Karpas-422 (cell line): Measurements from ENCODE around the gene PCSK5. TPM values are rescaled to one million over a fixed set of nuclear protein-coding genes. Genes with fewer than 3 reads are reported as not detected.
"Not testable (repeated sequence)": the region's sequence is repeated elsewhere in the genome, so short reads cannot be mapped to it uniquely, and the experiment has no call there.

Experiments
- DNase-seq: peaks from one replicate; pipeline ENCODE4 v3.0.0-alpha.2; 2015
- H2AFZ ChIP-seq: fragments of 200-600 bp; sonication (generic); 2 replicates; pipeline ENCODE4 v1.6.1; 2014; ENCODE audit warnings: antibody characterized with exemption, low read length, mixed read lengths
- H3K27ac ChIP-seq: fragments of 200-600 bp; sonication (generic); 2 replicates; pipeline ENCODE4 v1.5.1; 2014; ENCODE audit warnings: mild to moderate bottlenecking, low read length, moderate library complexity
- H3K27me3 ChIP-seq: fragments of 200-600 bp; sonication (generic); 2 replicates; pipeline ENCODE4 v1.6.1; 2014; ENCODE audit warnings: low read length, mixed read lengths
- H3K36me3 ChIP-seq: fragments of 200-600 bp; sonication (generic); 2 replicates; pipeline ENCODE4 v1.6.1; 2014; ENCODE audit warnings: low read length, mixed read lengths; ENCODE audit not compliant: insufficient read depth
- H3K4me1 ChIP-seq: fragments of 200-600 bp; sonication (generic); 2 replicates; pipeline ENCODE4 v1.6.1; 2014; ENCODE audit warnings: mild to moderate bottlenecking, low read length, mixed read lengths
- H3K4me2 ChIP-seq: fragments of 200-600 bp; sonication (generic); 2 replicates; pipeline ENCODE4 v1.6.1; 2014; ENCODE audit warnings: low read length, low read depth, mild to moderate bottlenecking; ENCODE audit not compliant: poor library complexity, severe bottlenecking
- H3K4me3 ChIP-seq: fragments of 200-600 bp; sonication (generic); 2 replicates; pipeline ENCODE4 v1.5.1; 2014; ENCODE audit warnings: mild to moderate bottlenecking, antibody characterized with exemption, low read length, mixed read lengths
- H3K79me2 ChIP-seq: fragments of 200-600 bp; sonication (generic); 2 replicates; pipeline ENCODE4 v1.6.1; 2014; ENCODE audit warnings: mild to moderate bottlenecking, low read length, mixed read lengths
- H3K9ac ChIP-seq: fragments of 200-600 bp; sonication (generic); 2 replicates; pipeline ENCODE4 v1.6.0; 2014; ENCODE audit warnings: low read length
- H3K9me2 ChIP-seq: fragments of 200-600 bp; sonication (generic), shearing (Covaris generic); replicated peaks from 2 replicates; pipeline ENCODE4 v1.6.0; 2014; ENCODE audit warnings: mild to moderate bottlenecking, low read length, moderate library complexity; ENCODE audit not compliant: insufficient read depth
- H3K9me3 ChIP-seq: fragments of 300-700, 200-600 bp; sonication (generic); 2 replicates; pipeline ENCODE4 v1.6.1; 2014; ENCODE audit warnings: low read length, mixed read lengths
- H4K20me1 ChIP-seq: fragments of 200-600 bp; sonication (generic); 2 replicates; pipeline ENCODE4 v1.6.1; 2014; ENCODE audit warnings: mild to moderate bottlenecking, antibody characterized with exemption, low read length, low read depth; ENCODE audit not compliant: insufficient read depth
- total RNA-seq: library from RNA; depleted of rRNA; stranded (reverse); fragments of >200 nt; shearing (Covaris generic); gene quantifications from 2 replicates; pipeline ENCODE4 v1.2.3, GENCODE V29; 2014; ENCODE audit warnings: low replicate concordance

PCSK5 gene
- total RNA-seq, 1 experiment from 2014 or later = not detected

GRCh38 chr9:76292658-76293057 lies 402.2 kb downstream of the PCSK5 start:
- no peaks in the 10 kb centered on the region for H3K9me2 ChIP-seq
- H3K27ac ChIP-seq = no peak overlapping the region
- no peak for DNase-seq
- no peaks in the 10 kb centered on the region for H3K4me1 ChIP-seq
- no peak overlapping the region for H2AFZ ChIP-seq
- no peaks in the 10 kb centered on the region for H3K27me3 ChIP-seq
- H3K9me3 ChIP-seq = no peaks in the 10 kb centered on the region
- H3K9ac ChIP-seq = no peak overlapping the region
- no peak overlapping the region for H3K4me3 ChIP-seq
- no peaks in the 10 kb centered on the region for H3K36me3 ChIP-seq
- H3K79me2 ChIP-seq = no peaks in the 10 kb centered on the region
- no peak overlapping the region for H3K4me2 ChIP-seq
- no peaks in the 10 kb centered on the region for H4K20me1 ChIP-seq

GRCh38 chr9:76294301-76294700 lies 403.8 kb downstream of the PCSK5 start:
- Histone ChIP-seq H3K36me3 (no peaks in the 10 kb centered on the region), H3K9me3 (no peaks in the 10 kb centered on the region), H3K4me1 (no peaks in the 10 kb centered on the region), H3K9me2 (no peaks in the 10 kb centered on the region), H3K27ac (no peak overlapping the region), H3K4me3 (no peak overlapping the region), H4K20me1 (no peaks in the 10 kb centered on the region), H2AFZ (no peak overlapping the region), H3K27me3 (no peaks in the 10 kb centered on the region), H3K9ac (no peak overlapping the region), H3K4me2 (no peak overlapping the region), H3K79me2 (no peaks in the 10 kb centered on the region)
- DNase-seq = no peak

DNA sequence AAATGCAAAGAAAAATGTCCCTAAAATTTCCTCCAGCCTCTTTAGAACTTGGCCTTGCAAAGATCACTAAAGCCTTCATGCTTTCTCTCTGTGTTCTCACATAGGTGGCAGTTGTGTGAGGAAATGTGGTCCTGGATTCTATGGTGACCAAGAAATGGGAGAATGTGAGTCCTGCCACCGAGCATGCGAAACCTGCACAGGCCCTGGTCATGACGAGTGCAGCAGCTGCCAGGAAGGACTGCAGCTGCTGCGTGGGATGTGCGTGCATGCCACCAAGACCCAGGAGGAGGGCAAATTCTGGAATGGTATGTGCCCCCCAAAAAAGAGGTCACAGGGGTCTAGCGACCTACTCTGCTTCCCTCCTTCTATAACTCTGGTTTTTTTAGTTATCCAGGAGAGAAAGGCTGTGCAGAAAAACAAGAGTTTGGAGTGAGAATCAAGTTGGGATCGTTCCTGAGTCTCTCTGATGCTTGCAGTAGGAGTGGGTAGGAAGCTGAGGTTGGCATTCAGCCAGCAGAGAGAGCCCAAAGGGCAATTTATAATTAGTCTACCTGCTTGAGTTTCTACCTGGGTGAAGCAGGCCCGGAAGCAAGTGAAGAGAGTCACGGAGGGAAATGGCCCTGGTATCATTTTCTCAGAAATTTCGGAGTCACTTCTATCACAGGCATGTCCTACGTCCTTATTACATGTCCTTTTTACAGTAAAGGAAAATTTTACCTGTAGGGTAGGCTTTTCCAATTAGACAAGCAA lies 406.3 kb downstream of the PCSK5 start:
- Histone ChIP-seq H3K79me2 (no peaks in the 10 kb centered on the region), H3K9ac (no peak overlapping the region), H3K9me3 (no peaks in the 10 kb centered on the region), H3K9me2 (no peaks in the 10 kb centered on the region), H4K20me1 (no peaks in the 10 kb centered on the region), H3K27me3 (no peaks in the 10 kb centered on the region), H2AFZ (no peak overlapping the region), H3K36me3 (no peaks in the 10 kb centered on the region), H3K4me3 (no peak overlapping the region), H3K4me1 (no peaks in the 10 kb centered on the region), H3K4me2 (no peak overlapping the region), H3K27ac (no peak overlapping the region)
- DNase-seq = no peak

GRCh38 chr9:76297721-76298239 lies 407.3 kb downstream of the PCSK5 start:
- H3K27me3 ChIP-seq = no peaks in the 10 kb centered on the region
- no peaks in the 10 kb centered on the region for H3K79me2 ChIP-seq
- no peak for DNase-seq
- no peaks in the 10 kb centered on the region for H3K9me2 ChIP-seq
- H3K4me1 ChIP-seq = no peaks in the 10 kb centered on the region
- no peak overlapping the region for H3K4me3 ChIP-seq
- no peaks in the 10 kb centered on the region for H3K36me3 ChIP-seq
- H3K9ac ChIP-seq = no peak overlapping the region
- H4K20me1 ChIP-seq = no peaks in the 10 kb centered on the region
- no peak overlapping the region for H2AFZ ChIP-seq
- H3K27ac ChIP-seq = no peak overlapping the region
- H3K4me2 ChIP-seq = no peak overlapping the region
- no peaks in the 10 kb centered on the region for H3K9me3 ChIP-seq

DNA sequence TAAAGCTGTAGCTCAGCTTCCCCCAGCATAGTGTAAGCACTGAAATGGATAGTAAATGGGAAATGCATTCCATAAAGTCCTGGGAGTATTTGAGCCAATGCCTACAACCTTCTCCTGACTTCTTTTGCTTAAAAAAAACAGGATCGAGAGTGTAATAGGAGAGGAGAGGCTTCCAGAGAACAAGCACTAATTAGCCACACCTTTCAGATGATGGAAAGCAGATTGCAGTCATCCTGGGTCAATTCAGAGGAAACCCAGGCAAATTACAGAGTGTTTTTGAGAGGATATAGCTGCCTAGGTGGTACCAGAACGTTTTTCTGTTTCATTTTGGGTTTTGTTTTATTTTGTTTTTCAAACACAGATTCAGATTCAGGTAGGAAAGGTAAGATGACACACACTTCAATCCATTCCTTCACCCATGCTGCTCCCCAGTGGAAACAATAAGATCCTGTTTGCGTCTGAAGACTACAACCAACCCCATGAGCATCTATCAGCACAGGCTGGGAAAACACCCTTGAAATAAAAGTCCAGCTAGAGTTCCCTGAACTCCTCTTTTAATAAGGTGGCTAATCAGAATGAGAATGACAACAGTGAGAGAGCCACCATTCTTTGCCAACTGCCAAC lies 408.2 kb downstream of the PCSK5 start:
- no peaks in the 10 kb centered on the region for H3K9me2 ChIP-seq
- no peak overlapping the region for H3K27ac ChIP-seq
- no peaks in the 10 kb centered on the region for H3K4me1 ChIP-seq
- H3K27me3 ChIP-seq = no peaks in the 10 kb centered on the region
- no peak for DNase-seq
- H4K20me1 ChIP-seq = no peaks in the 10 kb centered on the region
- no peak overlapping the region for H2AFZ ChIP-seq
- no peaks in the 10 kb centered on the region for H3K36me3 ChIP-seq
- H3K4me3 ChIP-seq = no peak overlapping the region
- H3K9me3 ChIP-seq = no peaks in the 10 kb centered on the region
- H3K79me2 ChIP-seq = no peaks in the 10 kb centered on the region
- H3K4me2 ChIP-seq = no peak overlapping the region
- H3K9ac ChIP-seq = no peak overlapping the region

GRCh38 chr9:76302543-76302942 lies 412.1 kb downstream of the PCSK5 start:
- H3K79me2 ChIP-seq = no peaks in the 10 kb centered on the region
- no peaks in the 10 kb centered on the region for H4K20me1 ChIP-seq
- no peak overlapping the region for H3K4me3 ChIP-seq
- H3K36me3 ChIP-seq = no peaks in the 10 kb centered on the region
- H3K27ac ChIP-seq = no peak overlapping the region
- no peak overlapping the region for H3K4me2 ChIP-seq
- no peak overlapping the region for H3K9ac ChIP-seq
- H2AFZ ChIP-seq = no peak overlapping the region
- no peaks in the 10 kb centered on the region for H3K9me3 ChIP-seq
- H3K9me2 ChIP-seq = no peaks in the 10 kb centered on the region
- H3K4me1 ChIP-seq = no peaks in the 10 kb centered on the region
- no peak for DNase-seq
- no peaks in the 10 kb centered on the region for H3K27me3 ChIP-seq

GRCh38 chr9:76302947-76303550 lies 412.6 kb downstream of the PCSK5 start:
- H3K36me3 ChIP-seq = no peaks in the 10 kb centered on the region
- DNase-seq = peak; percentile 79
- no peaks in the 10 kb centered on the region for H3K9me3 ChIP-seq

GRCh38 chr9:76307047-76307446 lies 416.6 kb downstream of the PCSK5 start:
- H2AFZ ChIP-seq, H3K4me1 ChIP-seq, DNase-seq, H3K9ac ChIP-seq, H3K27ac ChIP-seq, H3K27me3 ChIP-seq, H3K9me2 ChIP-seq, H4K20me1 ChIP-seq, H3K4me2 ChIP-seq, H3K36me3 ChIP-seq, H3K4me3 ChIP-seq, H3K79me2 ChIP-seq, H3K9me3 ChIP-seq: not testable (repeated sequence)

More at GRCh38 chr9:76302947-76303550, 412.6 kb downstream of the PCSK5 start:
- no peak overlapping the region for H3K4me2 ChIP-seq
- no peaks in the 10 kb centered on the region for H3K9me2 ChIP-seq
- no peaks in the 10 kb centered on the region for H3K4me1 ChIP-seq
- no peak overlapping the region for H3K4me3 ChIP-seq
- no peak overlapping the region for H3K27ac ChIP-seq
- no peak overlapping the region for H2AFZ ChIP-seq
- H3K9ac ChIP-seq = no peak overlapping the region
- H3K79me2 ChIP-seq = no peaks in the 10 kb centered on the region
- no peaks in the 10 kb centered on the region for H3K27me3 ChIP-seq
- no peaks in the 10 kb centered on the region for H4K20me1 ChIP-seq
